Activated CD4-positive, alpha-beta T cell treated with anti-CD3 and anti-CD28 coated beads for 36 hours (primary cell): ENCODE results near the gene CTAGE1. TPM values are rescaled to one million over a fixed set of nuclear protein-coding genes. Genes with fewer than 3 reads are reported as not detected.

Source experiments
- ATAC-seq: fragments of 200-7000 bp; cut with Tn5 transposase; one replicate; pipeline ENCODE4 v1.10.0; 2021; ENCODE audit warnings: mild to moderate bottlenecking, moderate library complexity
- CTCF ChIA-PET: fragments of 350-600 bp; sonication (Branson Sonifier 250); formaldehyde crosslinking; loops from one replicate; lab custom pipeline; 2021; ENCODE audit warnings: antibody characterized with exemption; lab: Charles Lee
- POLR2A ChIA-PET: fragments of 350-600 bp; sonication (Branson Sonifier 250); formaldehyde crosslinking; loops from one replicate; lab custom pipeline; 2021; ENCODE audit warnings: antibody characterized with exemption, inconsistent platforms; lab: Charles Lee
- DNase-seq: peaks from one replicate; pipeline ENCODE4 v3.0.0-alpha.2; 2020
- H3K27ac Mint-ChIP-seq: one replicate; pipeline ENCODE4 v1.8.0; 2021; ENCODE audit warnings: mixed read lengths
- H3K27me3 Mint-ChIP-seq: one replicate; pipeline ENCODE4 v1.8.0; 2021; ENCODE audit warnings: mixed read lengths
- H3K36me3 Mint-ChIP-seq: one replicate; pipeline ENCODE4 v1.8.0; 2021; ENCODE audit warnings: low read depth, mixed read lengths
- H3K4me1 Mint-ChIP-seq: one replicate; pipeline ENCODE4 v1.8.0; 2021; ENCODE audit warnings: mixed read lengths
- H3K4me3 Mint-ChIP-seq: one replicate; pipeline ENCODE4 v1.8.0; 2021; ENCODE audit warnings: mild to moderate bottlenecking, moderate library complexity, mixed read lengths
- H3K9me3 Mint-ChIP-seq: one replicate; pipeline ENCODE4 v1.8.0; 2021; ENCODE audit warnings: low read depth, mixed read lengths
- intact Hi-C, 2 experiments: fragments of 100-400 bp; cut with DNase I in 1 of 2; cut with micrococcal nuclease in 1 of 2; formaldehyde crosslinking; loops; one replicate each; pipeline versions ENCODE4 v1.14.2 to v1.15.1; 2022 to 2024; cut with DNase I, micrococcal nuclease
- total RNA-seq, 2 experiments: library from RNA; stranded (reverse); gene quantifications; one replicate each; pipeline ENCODE4 v1.2.3, GENCODE V29; 2021

Gene CTAGE1, protein sequence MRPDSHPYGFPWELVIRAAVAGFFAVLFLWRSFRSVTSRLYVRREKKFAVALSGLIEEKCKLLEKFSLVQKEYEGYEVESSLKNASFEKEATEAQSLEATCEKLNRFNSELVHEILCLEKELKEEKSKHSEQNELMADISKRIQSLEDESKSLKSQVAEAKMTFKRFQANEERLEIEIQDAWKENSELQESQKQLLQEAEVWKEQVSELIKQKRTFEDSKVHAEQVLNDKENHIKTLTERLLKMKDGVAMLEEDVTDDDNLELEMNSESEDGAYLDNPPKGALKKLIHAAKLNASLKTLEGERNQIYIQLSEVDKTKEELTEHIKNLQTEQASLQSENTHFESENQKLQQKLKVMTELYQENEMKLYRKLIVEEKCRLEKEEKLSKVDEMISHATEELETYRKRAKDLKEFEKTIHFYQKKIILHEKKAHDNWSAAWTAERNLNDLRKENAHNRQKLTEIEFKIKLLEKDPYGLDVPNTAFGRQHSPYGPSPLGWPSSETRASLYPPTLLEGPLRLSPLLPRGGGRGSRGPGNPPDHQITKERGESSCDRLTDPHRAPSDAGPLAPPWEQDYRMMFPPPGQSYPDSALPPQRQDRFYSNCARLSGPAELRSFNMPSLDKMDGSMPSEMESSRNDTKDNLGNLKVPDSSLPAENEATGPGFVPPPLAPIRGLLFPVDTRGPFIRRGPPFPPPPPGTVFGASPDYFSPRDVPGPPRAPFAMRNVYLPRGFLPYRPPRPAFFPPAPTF
- not detected for total RNA-seq

DNA sequence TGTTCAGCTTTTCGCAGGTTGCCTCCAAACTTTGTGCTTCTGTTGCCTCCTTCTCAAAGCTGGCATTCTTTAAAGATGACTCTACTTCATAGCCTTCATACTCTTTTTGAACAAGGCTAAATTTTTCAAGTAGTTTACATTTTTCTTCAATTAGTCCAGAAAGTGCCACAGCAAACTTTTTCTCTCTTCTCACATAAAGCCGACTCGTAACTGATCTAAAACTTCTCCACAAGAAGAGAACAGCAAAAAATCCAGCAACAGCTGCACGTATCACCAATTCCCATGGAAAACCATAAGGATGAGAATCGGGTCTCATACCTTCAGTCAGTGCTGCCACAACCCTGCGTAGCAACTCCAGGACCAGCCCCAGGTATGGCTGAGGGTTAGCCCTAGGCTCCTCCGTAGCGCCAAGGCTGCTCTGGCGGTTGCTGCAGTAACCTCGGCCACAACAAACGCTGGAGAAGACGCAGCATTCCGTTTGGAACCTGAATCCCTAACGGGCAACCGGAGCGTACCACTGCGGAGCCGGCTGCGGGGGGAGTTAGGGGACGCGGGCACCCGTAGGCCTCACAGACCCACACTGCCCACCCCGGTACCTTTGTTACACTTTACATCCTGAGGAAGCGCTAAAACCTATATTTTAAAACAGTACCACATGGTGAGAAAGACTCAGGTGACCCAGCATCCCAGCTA is at the start of gene CTAGE1:
TSS of gene CTAGE1 (minus strand) at position 420 of the 693 bp plus-strand sequence. CDS start at position 316, 104 bp downstream.
- POLR2A ChIA-PET, result no interaction called here
- no peaks in the 10 kb centered on the region for H3K36me3 Mint-ChIP-seq
- H3K4me3 Mint-ChIP-seq, result no peak within 1 kb of the TSS
- H3K27ac Mint-ChIP-seq, result no peak within 1 kb of the TSS
- CTCF ChIA-PET, result no interaction called here
- intact Hi-C loops, result loop anchor here in 1 of 2 experiments (10.0 kb wide), 1 partner anchor 253 kb away; the partner anchor contains the start of gene GATA6
- no peaks in the 10 kb centered on the region for H3K27me3 Mint-ChIP-seq
- ATAC-seq (no peak), DNase-seq (no peak)
- no peaks in the 10 kb centered on the region for H3K4me1 Mint-ChIP-seq
- H3K9me3 Mint-ChIP-seq, result peaks cover 8% of the 10 kb centered on the region

- peaks cover 4% of the 10 kb centered on the region for H3K9me3 Mint-ChIP-seq
- H3K4me1 Mint-ChIP-seq, result no peaks in the 10 kb centered on the region
- ChIA-PET POLR2A (no interaction called here), CTCF (interaction anchor here (0.7 kb wide), 1 partner anchor 368 kb away, joined by 3 read pairs; no protein-coding TSS in a partner anchor)
- no peak overlapping the region for H3K4me3 Mint-ChIP-seq
- intact Hi-C loops, result no loop called here
- DNase-seq (no peak), ATAC-seq (no peak)
- no peaks in the 10 kb centered on the region for H3K27me3 Mint-ChIP-seq
- H3K36me3 Mint-ChIP-seq, result no peaks in the 10 kb centered on the region
- H3K27ac Mint-ChIP-seq, result no peak overlapping the region
These were observed 49.1 kb upstream of the CTAGE1 start for GRCh38 chr18:22466608-22467395.

DNA sequence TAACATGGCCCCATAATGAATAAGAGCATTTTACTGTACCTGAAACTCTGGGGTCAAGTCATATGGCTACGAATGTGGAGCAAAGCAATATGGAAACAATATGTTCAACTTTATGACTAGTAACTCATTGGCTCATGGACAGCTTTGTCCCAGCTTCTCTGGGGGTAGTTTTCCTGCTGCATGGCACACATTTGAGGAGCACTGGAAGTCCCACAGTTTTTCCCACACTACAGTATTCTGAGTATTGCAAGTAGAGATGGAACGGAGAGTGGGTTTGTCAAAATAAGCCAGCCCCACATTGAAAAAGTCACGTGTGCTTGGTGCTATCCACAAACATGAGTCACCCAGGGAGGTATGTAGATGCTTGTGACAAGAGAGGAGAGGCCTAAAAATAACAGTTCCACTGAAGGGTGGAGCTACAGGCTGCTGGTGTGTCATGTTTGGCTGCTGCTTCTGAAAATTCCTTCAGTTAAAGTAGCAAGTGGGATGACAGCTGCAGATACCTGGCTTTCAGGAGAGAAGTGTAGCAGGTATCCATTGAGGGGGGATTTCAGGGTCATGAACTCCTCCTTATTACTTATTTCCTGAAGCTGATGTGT is 48.2 kb upstream of the CTAGE1 start:
- POLR2A ChIA-PET, result no interaction called here
- intact Hi-C loops, result no loop called here
- Mint-ChIP-seq H3K4me1 (no peaks in the 10 kb centered on the region), H3K9me3 (peaks cover 4% of the 10 kb centered on the region), H3K27me3 (no peaks in the 10 kb centered on the region), H3K36me3 (no peaks in the 10 kb centered on the region), H3K27ac (no peak overlapping the region), H3K4me3 (no peak overlapping the region)
- ATAC-seq, result no peak
- no peak for DNase-seq
- CTCF ChIA-PET, result interaction anchor here (0.7 kb wide), 1 partner anchor 368 kb away, joined by 3 read pairs; no protein-coding TSS in a partner anchor

DNA sequence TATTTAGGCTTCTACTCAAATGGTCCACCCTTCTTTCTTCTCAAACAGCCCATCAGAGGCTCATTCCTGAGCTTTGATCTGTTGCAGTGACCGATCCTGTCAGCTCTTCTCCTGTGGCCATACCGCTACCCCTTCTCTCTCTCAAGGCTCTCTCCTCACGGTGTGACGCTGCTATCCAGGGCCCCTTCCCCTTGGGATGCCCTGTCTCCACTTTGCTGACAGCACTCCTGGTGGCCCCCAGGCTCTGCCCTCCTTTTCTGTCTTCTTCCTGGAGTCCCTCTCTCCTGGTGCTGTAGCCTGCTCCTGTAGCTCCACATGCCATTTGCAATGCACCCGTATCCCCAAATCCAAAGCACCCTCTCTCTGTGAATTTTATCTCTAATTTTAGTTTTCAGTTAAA is 45.4 kb upstream of the CTAGE1 start:
- POLR2A ChIA-PET, result no interaction called here
- Mint-ChIP-seq H3K36me3 (no peaks in the 10 kb centered on the region), H3K4me3 (no peak overlapping the region), H3K27me3 (no peaks in the 10 kb centered on the region), H3K9me3 (peaks cover 2% of the 10 kb centered on the region), H3K27ac (no peak overlapping the region), H3K4me1 (no peaks in the 10 kb centered on the region)
- ATAC-seq (no peak), DNase-seq (no peak)
- CTCF ChIA-PET, result no interaction called here
- intact Hi-C loops, result no loop called here

GRCh38 chr18:22459491-22459890 is 41.8 kb upstream of the CTAGE1 start:
- ChIA-PET POLR2A (no interaction called here), CTCF (no interaction called here)
- Mint-ChIP-seq H3K27ac (no peak overlapping the region), H3K36me3 (no peaks in the 10 kb centered on the region), H3K4me3 (no peak overlapping the region), H3K9me3 (no peaks in the 10 kb centered on the region), H3K27me3 (no peaks in the 10 kb centered on the region), H3K4me1 (no peaks in the 10 kb centered on the region)
- intact Hi-C loops, result no loop called here
- DNase-seq (no peak), ATAC-seq (no peak)

DNA sequence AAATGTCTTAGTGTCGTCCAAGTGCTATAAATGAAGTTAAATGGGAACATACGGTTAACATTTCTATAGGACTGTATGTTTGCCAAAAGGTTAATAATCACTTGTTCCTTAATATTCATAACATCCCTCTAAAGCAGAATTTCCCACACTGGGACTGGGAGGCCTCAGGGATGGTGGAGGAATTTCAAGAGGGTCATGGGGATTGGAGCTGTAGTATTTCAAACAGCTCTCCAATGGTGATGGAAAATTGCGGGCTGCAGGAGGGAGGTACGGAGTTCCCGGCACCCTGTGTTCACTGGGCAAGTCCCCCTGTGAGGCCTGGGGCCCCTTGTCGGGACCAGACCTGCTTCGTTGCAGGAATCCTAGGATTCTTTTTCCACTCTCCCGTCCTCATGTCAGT is 39.8 kb upstream of the CTAGE1 start:
- intact Hi-C loops, result no loop called here
- ChIA-PET POLR2A (no interaction called here), CTCF (no interaction called here)
- DNase-seq (no peak), ATAC-seq (no peak)
- H3K4me3 Mint-ChIP-seq, result no peak overlapping the region
- no peaks in the 10 kb centered on the region for H3K9me3 Mint-ChIP-seq
- H3K36me3 Mint-ChIP-seq, result no peaks in the 10 kb centered on the region
- no peaks in the 10 kb centered on the region for H3K4me1 Mint-ChIP-seq
- H3K27me3 Mint-ChIP-seq, result peaks cover 6% of the 10 kb centered on the region
- no peak overlapping the region for H3K27ac Mint-ChIP-seq

DNA sequence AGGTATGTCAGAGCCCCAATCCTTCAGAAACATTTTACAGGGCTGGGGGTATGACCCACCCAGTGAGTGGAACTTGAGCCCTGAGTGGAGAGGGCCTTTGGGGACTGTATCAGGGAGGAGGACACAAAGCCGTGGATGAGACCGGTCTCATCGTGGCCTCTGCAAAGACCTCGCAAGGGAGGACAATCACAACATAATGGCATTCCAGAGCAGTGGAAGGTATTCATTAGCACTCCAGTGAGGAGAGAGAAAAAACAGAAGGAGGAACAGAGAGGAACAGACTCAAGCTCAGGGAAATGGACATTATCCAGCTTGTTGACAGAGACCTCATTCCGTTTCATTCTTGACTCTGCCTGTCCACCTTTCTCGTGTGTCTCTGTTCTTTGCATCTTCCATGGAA is 38.8 kb upstream of the CTAGE1 start:
- Mint-ChIP-seq H3K9me3 (no peaks in the 10 kb centered on the region), H3K27ac (no peak overlapping the region), H3K36me3 (no peaks in the 10 kb centered on the region), H3K27me3 (peaks cover 6% of the 10 kb centered on the region), H3K4me3 (no peak overlapping the region), H3K4me1 (no peaks in the 10 kb centered on the region)
- ChIA-PET POLR2A (no interaction called here), CTCF (no interaction called here)
- ATAC-seq, result no peak
- intact Hi-C loops, result no loop called here
- no peak for DNase-seq

DNA sequence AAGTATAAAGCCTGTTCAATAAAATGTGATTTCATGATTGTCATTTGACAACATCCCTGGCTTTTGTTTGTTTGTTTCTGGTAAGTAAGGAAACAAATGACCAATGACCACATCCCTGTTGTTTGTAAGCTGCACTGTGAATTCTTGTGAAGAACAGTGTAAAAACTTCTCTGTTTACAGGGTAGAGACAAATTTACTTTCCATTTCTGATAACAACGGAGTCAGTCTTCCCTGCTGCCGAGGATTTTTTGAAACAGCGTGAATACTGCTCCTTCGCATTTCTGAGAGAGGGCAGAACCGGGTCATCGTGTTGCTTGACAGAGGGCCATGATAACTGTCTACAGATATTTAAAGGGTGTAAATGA is 38.4 kb upstream of the CTAGE1 start:
- Mint-ChIP-seq H3K27me3 (peaks cover 6% of the 10 kb centered on the region), H3K27ac (no peak overlapping the region), H3K9me3 (no peaks in the 10 kb centered on the region), H3K36me3 (no peaks in the 10 kb centered on the region), H3K4me1 (no peaks in the 10 kb centered on the region), H3K4me3 (no peak overlapping the region)
- ATAC-seq (no peak), DNase-seq (no peak)
- ChIA-PET CTCF (no interaction called here), POLR2A (no interaction called here)
- intact Hi-C loops, result no loop called here

DNA sequence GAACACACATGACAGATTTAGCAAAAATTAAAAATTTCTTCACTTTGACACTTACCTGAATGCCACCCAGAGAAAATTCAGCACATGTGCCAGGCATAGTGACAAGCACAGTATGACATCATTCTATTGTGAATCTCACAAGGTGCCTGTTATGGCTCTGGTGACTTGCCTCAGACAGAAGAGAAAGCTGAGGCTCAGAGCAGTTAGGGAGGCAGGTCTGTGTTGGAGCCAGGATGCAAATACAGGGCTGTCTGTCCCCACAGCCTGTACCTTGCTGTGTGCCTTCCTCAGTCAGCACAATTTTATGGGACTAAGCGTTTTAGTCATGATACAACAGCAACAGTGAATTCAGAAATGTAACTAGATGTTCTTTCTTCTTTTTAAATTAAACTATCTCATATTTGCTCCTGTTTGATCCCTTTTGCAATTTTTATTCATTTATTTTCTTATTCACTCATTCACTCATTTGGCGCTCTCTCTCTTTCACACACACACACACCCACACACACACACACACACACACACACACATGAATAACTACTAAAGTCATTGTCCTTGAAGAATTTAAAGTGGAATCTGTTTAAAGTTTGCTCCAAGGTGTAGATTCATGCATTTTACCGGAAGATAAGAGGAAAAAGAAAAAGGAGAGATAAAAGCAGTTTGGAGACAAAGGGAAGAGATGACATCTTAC is 37.9 kb upstream of the CTAGE1 start:
- H3K4me3 Mint-ChIP-seq, result no peak overlapping the region
- ATAC-seq (no peak), DNase-seq (no peak)
- no peaks in the 10 kb centered on the region for H3K4me1 Mint-ChIP-seq
- ChIA-PET CTCF (no interaction called here), POLR2A (no interaction called here)
- H3K9me3 Mint-ChIP-seq, result peaks cover 5% of the 10 kb centered on the region
- H3K27me3 Mint-ChIP-seq, result peaks cover 6% of the 10 kb centered on the region
- intact Hi-C loops, result no loop called here
- no peak overlapping the region for H3K27ac Mint-ChIP-seq
- no peaks in the 10 kb centered on the region for H3K36me3 Mint-ChIP-seq

- Mint-ChIP-seq H3K27ac (no peak overlapping the region), H3K9me3 (peaks cover 25% of the 10 kb centered on the region), H3K4me1 (no peaks in the 10 kb centered on the region), H3K36me3 (no peaks in the 10 kb centered on the region), H3K4me3 (no peak overlapping the region), H3K27me3 (peaks cover 6% of the 10 kb centered on the region)
- intact Hi-C loops, result no loop called here
- ATAC-seq (no peak), DNase-seq (no peak)
- ChIA-PET CTCF (no interaction called here), POLR2A (no interaction called here)
These were observed 35.6 kb upstream of the CTAGE1 start for GRCh38 chr18:22453315-22453714.
